ENCODE data around the gene GH1. TPM values are rescaled to one million over a fixed set of nuclear protein-coding genes. Genes with fewer than 3 reads are reported as not detected.
"Not testable (repeated sequence)": the region's sequence is repeated elsewhere in the genome, so short reads cannot be mapped to it uniquely, and the experiment has no call there.

GH1 gene
- polyA plus RNA-seq, 2 of the 4 experiments (the other 2 are of a cell fraction) = not detected

DNA sequence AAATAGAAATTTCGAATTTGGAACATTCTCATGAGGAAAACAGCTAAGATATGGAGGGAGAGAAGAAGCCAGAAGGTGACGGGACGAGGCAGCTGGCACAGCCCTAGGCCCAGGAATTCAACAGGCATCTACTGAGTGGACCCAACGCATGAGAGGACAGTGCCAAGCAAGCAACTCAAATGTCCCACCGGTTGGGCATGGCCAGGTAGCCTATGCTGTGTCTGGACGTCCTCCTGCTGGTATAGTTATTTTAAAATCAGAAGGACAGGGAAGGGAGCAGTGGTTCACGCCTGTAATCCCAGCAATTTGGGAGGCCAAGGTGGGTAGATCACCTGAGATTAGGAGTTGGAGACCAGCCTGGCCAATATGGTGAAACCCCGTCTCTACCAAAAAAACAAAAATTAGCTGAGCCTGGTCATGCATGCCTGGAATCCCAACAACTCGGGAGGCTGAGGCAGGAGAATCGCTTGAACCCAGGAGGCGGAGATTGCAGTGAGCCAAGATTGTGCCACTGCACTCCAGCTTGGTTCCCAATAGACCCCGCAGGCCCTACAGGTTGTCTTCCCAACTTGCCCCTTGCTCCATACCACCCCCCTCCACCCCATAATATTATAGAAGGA, 2.0 kb downstream of the GH1 start:
- FAIRE-seq (no peak), ATAC-seq (no peak), DNase-seq (ENCODE audit: low read depth in 1 of 2, low spot score in 1 of 2) (no peak)
- ChIA-PET POLR2A (no interaction called here), CTCF (interaction anchor here (0.8 to 16.7 kb wide), 11 partner anchors 12 to 496 kb away, joined by 3 to 386 read pairs (median 70); partner anchors contain the start of genes CD79B, ERN1 and ICAM2)
- Histone ChIP-seq H3K4me3 (no peak overlapping the region), H3K4me2 (no peak overlapping the region), H3K9me3 (no peaks in the 10 kb centered on the region), H3K4me1 (no peaks in the 10 kb centered on the region; the same call in 2 of the 3 replicates), H3K27ac (no peak overlapping the region)
- WGBS (ENCODE audit: missing lambda C conversion rate) = 60% methylated on average over 12 of the region's 12 CpGs
- TF ChIP-seq HOXB5 (CRISPR knock-in tag; IDR thresholded peaks at IDR 0.05) (no peak), RCOR1 (IDR thresholded peaks at IDR 0.05; ENCODE audit: low read depth, low read length) (no peak), CHD4 (IDR thresholded peaks at IDR 0.05; ENCODE audit: borderline replicate concordance) (no peak), KDM1A (IDR thresholded peaks at IDR 0.05; ENCODE audit: low read depth) (no peak), SMC3 (IDR thresholded peaks at IDR 0.05) (no peak), EHMT2 (IDR thresholded peaks at IDR 0.05; ENCODE audit: low read depth) (no peak), ESRRA (IDR thresholded peaks at IDR 0.05; ENCODE audit: borderline replicate concordance, low read length) (no peak), POLR2AphosphoS2 (conservative IDR thresholded peaks at IDR 0.05; ENCODE audit: low read length) (no peak), CBX8 (IDR thresholded peaks at IDR 0.05) (no peak), ZC3H11A (IDR thresholded peaks at IDR 0.05) (no peak)

- WGBS (ENCODE audit: missing lambda C conversion rate) = 22% methylated on average over 10 of the region's 10 CpGs
- H3K9me3 ChIP-seq; DNase-seq (ENCODE audit: low read depth in 1 of 2, low spot score in 1 of 2); H3K4me3 ChIP-seq; FAIRE-seq; H3K4me1 ChIP-seq; H3K27ac ChIP-seq; ATAC-seq; H3K4me2 ChIP-seq: not testable (repeated sequence)
- ChIA-PET CTCF (interaction anchor here (1.0 to 16.7 kb wide), 8 partner anchors 11 to 217 kb away, joined by 3 to 386 read pairs (median 40); partner anchors contain the start of genes ERN1 and ICAM2), POLR2A (interaction anchor here (0.6 kb wide), 1 partner anchor 55 kb away, joined by 3 read pairs; no protein-coding TSS in a partner anchor)
Measured at GRCh38 chr17:63915753-63916152, 2.9 kb downstream of the GH1 start.

- CTCF ChIA-PET = interaction anchor here (0.6 to 16.7 kb wide), 6 partner anchors 9 to 380 kb away, joined by 3 to 386 read pairs (median 37); partner anchors contain the start of genes ERN1 and ICAM2
- TF ChIP-seq, protein P1, sequence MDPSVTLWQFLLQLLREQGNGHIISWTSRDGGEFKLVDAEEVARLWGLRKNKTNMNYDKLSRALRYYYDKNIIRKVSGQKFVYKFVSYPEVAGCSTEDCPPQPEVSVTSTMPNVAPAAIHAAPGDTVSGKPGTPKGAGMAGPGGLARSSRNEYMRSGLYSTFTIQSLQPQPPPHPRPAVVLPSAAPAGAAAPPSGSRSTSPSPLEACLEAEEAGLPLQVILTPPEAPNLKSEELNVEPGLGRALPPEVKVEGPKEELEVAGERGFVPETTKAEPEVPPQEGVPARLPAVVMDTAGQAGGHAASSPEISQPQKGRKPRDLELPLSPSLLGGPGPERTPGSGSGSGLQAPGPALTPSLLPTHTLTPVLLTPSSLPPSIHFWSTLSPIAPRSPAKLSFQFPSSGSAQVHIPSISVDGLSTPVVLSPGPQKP (IDR thresholded peaks at IDR 0.05; ENCODE audit: low read depth, low read length) = no peak
- no peak for TF ChIP-seq JUN (IDR thresholded peaks at IDR 0.05)
- Histone ChIP-seq H3K4me3 (no peak overlapping the region), H3K4me1 (no peaks in the 10 kb centered on the region; the same call in 2 of the 3 replicates), H3K27ac (no peak overlapping the region), H3K9me3 (no peaks in the 10 kb centered on the region), H3K4me2 (no peak overlapping the region)
- POLR2A ChIA-PET = no interaction called here
- no peak for FAIRE-seq
- no peak for DNase-seq (ENCODE audit: low read depth in 1 of 2, low spot score in 1 of 2)
- 89% methylated on average over 7 of the region's 7 CpGs for WGBS (ENCODE audit: missing lambda C conversion rate)
- no peak for ATAC-seq
Measured at GRCh38 chr17:63914471-63914870, 4.2 kb downstream of the GH1 start.

- no peaks in the 10 kb centered on the region for H3K4me1 ChIP-seq
- peak; percentile 62 for TF ChIP-seq SMC3 (IDR thresholded peaks at IDR 0.05)
- TF ChIP-seq KDM5A (IDR thresholded peaks at IDR 0.05) = no peak
- TF ChIP-seq CHD2 (IDR thresholded peaks at IDR 0.05; ENCODE audit: low read length, partially characterized antibody) = no peak
- TF ChIP-seq RNF2 (IDR thresholded peaks at IDR 0.05; ENCODE audit: borderline replicate concordance, low read depth) = no peak
- no peak for TF ChIP-seq EHMT2 (IDR thresholded peaks at IDR 0.05; ENCODE audit: low read depth)
- no peak for TF ChIP-seq POLR2A (IDR thresholded peaks at IDR 0.05; ENCODE audit: low read length)
- no peak for TF ChIP-seq CBX8 (IDR thresholded peaks at IDR 0.05)
- TF ChIP-seq HOXB13 (CRISPR knock-in tag; IDR thresholded peaks at IDR 0.05; ENCODE audit: low read depth) = no peak
- no peak for TF ChIP-seq NPAS2 (CRISPR knock-in tag; IDR thresholded peaks at IDR 0.05; ENCODE audit: borderline replicate concordance)
- TF ChIP-seq CHD4 (IDR thresholded peaks at IDR 0.05; ENCODE audit: borderline replicate concordance) = no peak
- no peak for TF ChIP-seq HOXA7 (CRISPR knock-in tag; IDR thresholded peaks at IDR 0.05)
- TF ChIP-seq NFE2L2 (conservative IDR thresholded peaks at IDR 0.05; ENCODE audit: low read length) = no peak
- TF ChIP-seq HEYL (CRISPR knock-in tag; IDR thresholded peaks at IDR 0.05) = no peak
- TF ChIP-seq, protein P2, sequence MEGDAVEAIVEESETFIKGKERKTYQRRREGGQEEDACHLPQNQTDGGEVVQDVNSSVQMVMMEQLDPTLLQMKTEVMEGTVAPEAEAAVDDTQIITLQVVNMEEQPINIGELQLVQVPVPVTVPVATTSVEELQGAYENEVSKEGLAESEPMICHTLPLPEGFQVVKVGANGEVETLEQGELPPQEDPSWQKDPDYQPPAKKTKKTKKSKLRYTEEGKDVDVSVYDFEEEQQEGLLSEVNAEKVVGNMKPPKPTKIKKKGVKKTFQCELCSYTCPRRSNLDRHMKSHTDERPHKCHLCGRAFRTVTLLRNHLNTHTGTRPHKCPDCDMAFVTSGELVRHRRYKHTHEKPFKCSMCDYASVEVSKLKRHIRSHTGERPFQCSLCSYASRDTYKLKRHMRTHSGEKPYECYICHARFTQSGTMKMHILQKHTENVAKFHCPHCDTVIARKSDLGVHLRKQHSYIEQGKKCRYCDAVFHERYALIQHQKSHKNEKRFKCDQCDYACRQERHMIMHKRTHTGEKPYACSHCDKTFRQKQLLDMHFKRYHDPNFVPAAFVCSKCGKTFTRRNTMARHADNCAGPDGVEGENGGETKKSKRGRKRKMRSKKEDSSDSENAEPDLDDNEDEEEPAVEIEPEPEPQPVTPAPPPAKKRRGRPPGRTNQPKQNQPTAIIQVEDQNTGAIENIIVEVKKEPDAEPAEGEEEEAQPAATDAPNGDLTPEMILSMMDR (IDR thresholded peaks at IDR 0.05) = peak; percentile 90
- no peak for TF ChIP-seq JUN (IDR thresholded peaks at IDR 0.05)
- no peak for TF ChIP-seq GATA3 (IDR thresholded peaks at IDR 0.05; ENCODE audit: borderline replicate concordance)
- no peak for TF ChIP-seq BHLHE40 (IDR thresholded peaks at IDR 0.05; ENCODE audit: low read depth, low read length)
- TF ChIP-seq RFX5 (IDR thresholded peaks at IDR 0.05) = no peak
- TF ChIP-seq HES2 (IDR thresholded peaks at IDR 0.05) = no peak
- TF ChIP-seq FOSB (CRISPR knock-in tag; IDR thresholded peaks at IDR 0.05) = no peak
- TF ChIP-seq, protein P3, sequence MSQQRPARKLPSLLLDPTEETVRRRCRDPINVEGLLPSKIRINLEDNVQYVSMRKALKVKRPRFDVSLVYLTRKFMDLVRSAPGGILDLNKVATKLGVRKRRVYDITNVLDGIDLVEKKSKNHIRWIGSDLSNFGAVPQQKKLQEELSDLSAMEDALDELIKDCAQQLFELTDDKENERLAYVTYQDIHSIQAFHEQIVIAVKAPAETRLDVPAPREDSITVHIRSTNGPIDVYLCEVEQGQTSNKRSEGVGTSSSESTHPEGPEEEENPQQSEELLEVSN (IDR thresholded peaks at IDR 0.05; ENCODE audit: borderline replicate concordance, low read depth) = no peak
Measured at GRCh38 chr17:63911657-63912100, 7.0 kb downstream of the GH1 start.

More at GRCh38 chr17:63911657-63912100, 7.0 kb downstream of the GH1 start:
- ATAC-seq = peak; percentile 63 to 84; a peak in 3 of 6 replicates
- H3K27ac ChIP-seq = no peak overlapping the region
- DNase-seq (ENCODE audit: low read depth in 1 of 2, low spot score in 1 of 2) = peak; percentile 41 to 63
- no peak overlapping the region for H3K4me2 ChIP-seq
- no peaks in the 10 kb centered on the region for H3K9me3 ChIP-seq
- ChIA-PET CTCF (interaction anchor here (0.7 to 16.7 kb wide), 54 partner anchors 8 to 518 kb away, joined by 3 to 386 read pairs (median 6); partner anchors contain the start of genes CD79B, ERN1, GH1 and ICAM2), POLR2A (no interaction called here)
- 46% methylated on average over 7 of the region's 8 CpGs for WGBS (ENCODE audit: missing lambda C conversion rate)
- FAIRE-seq = no peak
- no peak overlapping the region for H3K4me3 ChIP-seq

Data from A549 (cell line).